Activated T-cell treated with anti-CD3 and anti-CD28 coated beads for 1 hour (primary cell): Measurements from ENCODE around the gene PRKRIP1.
"Not testable (repeated sequence)": the region's sequence is repeated elsewhere in the genome, so short reads cannot be mapped to it uniquely, and the experiment has no call there.

Experiments
- DNase-seq: peaks from one replicate; pipeline ENCODE4 v3.0.0-alpha.2; 2020; ENCODE audit warnings: low read depth

The PRKRIP1 gene

GRCh38 chr7:102431617-102432298 is 35.6 kb downstream of the PRKRIP1 start:
- peak; percentile 40 for DNase-seq

- no peak for DNase-seq
Observed at GRCh38 chr7:102432442-102433218, 36.5 kb downstream of the PRKRIP1 start.

GRCh38 chr7:102433219-102434038 is 37.3 kb downstream of the PRKRIP1 start, which contains the start of gene ORAI2:
Gene ORAI2, plus strand, starts transcription at chr7:102433575. Its CDS starts 5,382 bp downstream, at chr7:102438957.
- peak; percentile 86 for DNase-seq

GRCh38 chr7:102434039-102434486 is 37.9 kb downstream of the PRKRIP1 start:
- DNase-seq, result no peak

GRCh38 chr7:102436118-102436517 is 40.0 kb downstream of the PRKRIP1 start:
- DNase-seq, result no peak

GRCh38 chr7:102439963-102440795 is 44.0 kb downstream of the PRKRIP1 start:
- DNase-seq, result no peak

GRCh38 chr7:102444961-102445673 is 49.0 kb downstream of the PRKRIP1 start:
- no peak for DNase-seq

- DNase-seq, result no peak
Observed at GRCh38 chr7:102445674-102446071, 49.5 kb downstream of the PRKRIP1 start.

- no peak for DNase-seq
Observed at GRCh38 chr7:102446387-102447156, 50.4 kb downstream of the PRKRIP1 start.

- DNase-seq, result no peak
Observed at GRCh38 chr7:102447311-102447710, 51.1 kb downstream of the PRKRIP1 start.

- no peak for DNase-seq
Observed at GRCh38 chr7:102449136-102449535, 53.0 kb downstream of the PRKRIP1 start.

- DNase-seq, result peak; percentile 44
Observed at GRCh38 chr7:102450242-102450641, 54.1 kb downstream of the PRKRIP1 start.

GRCh38 chr7:102451371-102452054 is 55.4 kb downstream of the PRKRIP1 start:
- DNase-seq, result no peak

GRCh38 chr7:102452451-102452850 is 56.3 kb downstream of the PRKRIP1 start:
- DNase-seq, result no peak

- no peak for DNase-seq
Observed at GRCh38 chr7:102453319-102453718, 57.2 kb downstream of the PRKRIP1 start.

GRCh38 chr7:102454468-102454867 is 58.3 kb downstream of the PRKRIP1 start:
- DNase-seq, result no peak

GRCh38 chr7:102454932-102455331 is 58.8 kb downstream of the PRKRIP1 start:
- DNase-seq, result not testable (repeated sequence)

- no peak for DNase-seq
Observed at GRCh38 chr7:102455596-102455995, 59.4 kb downstream of the PRKRIP1 start.

- DNase-seq, result no peak
Observed at GRCh38 chr7:102456327-102456726, 60.2 kb downstream of the PRKRIP1 start.
